Panc1 (cell line): ENCODE measurements around the gene CARHSP1. TPM values are rescaled to one million over a fixed set of nuclear protein-coding genes. Genes with fewer than 3 reads are reported as not detected.
A peak's percentile ranks its signal among the peaks of the same experiment; 100 is the strongest.

Experiments used
- ATAC-seq: fragments of 200-7000 bp; cut with Tn5 transposase; 2 replicates; pipeline ENCODE4 v1.9.1; 2020; ENCODE audit warnings: mild to moderate bottlenecking, moderate library complexity
- BruUV-seq: library from RNA; stranded (reverse); fragments of 400-500 nt; replicated peaks from 2 replicates; lab custom pipeline; 2021; lab: Mats Ljungman, UMichigan
- CTCF ChIA-PET: fragments of 300-600 bp; sonication (Branson Sonifier 250); formaldehyde crosslinking; loops from one replicate; lab custom pipeline; 2022; ENCODE audit warnings: antibody characterized with exemption; lab: Charles Lee
- POLR2A ChIA-PET: fragments of 300-600 bp; sonication (Branson Sonifier 250); formaldehyde crosslinking; loops from one replicate; lab custom pipeline; 2022; ENCODE audit warnings: antibody characterized with exemption; lab: Charles Lee
- DNase-seq: peaks from one replicate; pipeline ENCODE4 v3.0.0-alpha.2; 2010; ENCODE audit warnings: low read depth, low spot score
- H3K27ac ChIP-seq: 2 replicates; pipeline ENCODE4 v1.5.1; 2011; ENCODE audit warnings: mild to moderate bottlenecking, low read length, inconsistent platforms
- H3K27me3 ChIP-seq: fragments of 200-500 bp; sonication (Bioruptor generic); 2 replicates; pipeline ENCODE4 v1.6.0; 2014; ENCODE audit warnings: low read length, inconsistent platforms; ENCODE audit not compliant: control insufficient read depth, insufficient read depth
- H3K36me3 ChIP-seq: fragments of 200-500 bp; sonication (Bioruptor generic); 2 replicates; pipeline ENCODE4 v1.5.1; 2014; ENCODE audit warnings: inconsistent platforms, mild to moderate bottlenecking, low read length, moderate library complexity; ENCODE audit not compliant: control insufficient read depth, insufficient read depth
- H3K4me1 ChIP-seq: 2 replicates; pipeline ENCODE4 v1.5.1; 2011; ENCODE audit warnings: inconsistent platforms, mild to moderate bottlenecking, low read length, moderate library complexity; ENCODE audit not compliant: control insufficient read depth, insufficient read depth
- H3K4me3 ChIP-seq, 2 experiments: 2 replicates each; pipeline ENCODE4 v1.5.1; 2011 to 2012; ENCODE audit warnings: low read depth in 2 of 2, low read length in 2 of 2, mild to moderate bottlenecking in 2 of 2, inconsistent platforms in 1 of 2, moderate library complexity in 1 of 2
- H3K9me3 ChIP-seq: fragments of 200-500 bp; sonication (Bioruptor generic); 2 replicates; pipeline ENCODE4 v1.5.1; 2014; ENCODE audit warnings: low read depth, mild to moderate bottlenecking, inconsistent platforms, low read length, moderate library complexity; ENCODE audit not compliant: control insufficient read depth, insufficient read depth
- CTCF ChIP-seq: fragments of 450-650 bp; IDR thresholded peaks from 2 replicates; pipeline ENCODE4 v1.5.1; 2017; ENCODE audit warnings: mild to moderate bottlenecking
- POLR2AphosphoS5 ChIP-seq: IDR thresholded peaks from 2 replicates; pipeline ENCODE4 v1.6.1; 2012; ENCODE audit warnings: mild to moderate bottlenecking, low read depth, low read length, moderate library complexity
- REST ChIP-seq, 2 experiments: IDR thresholded peaks; 2 replicates each; pipeline ENCODE4 v1.6.1; 2011 to 2012; ENCODE audit warnings: low read depth in 2 of 2, control low read depth in 1 of 2, low read length in 1 of 2, mild to moderate bottlenecking in 1 of 2, moderate library complexity in 1 of 2; ENCODE audit not compliant: insufficient read depth in 1 of 2
- SIN3A ChIP-seq: IDR thresholded peaks from 2 replicates; pipeline ENCODE4 v1.6.1; 2012; ENCODE audit warnings: low read depth, mild to moderate bottlenecking, low read length, moderate library complexity, borderline replicate concordance; ENCODE audit not compliant: insufficient read depth
- TCF7L2 ChIP-seq: IDR thresholded peaks from 2 replicates; pipeline ENCODE4 v1.6.1; 2011; ENCODE audit warnings: mild to moderate bottlenecking, low read depth, low read length, inconsistent platforms
- in situ Hi-C: cut with HindIII; loops from 2 replicates; pipeline ENCODE4 v1.10.0; 2016; ENCODE audit warnings: low sequenced_read_pairs, low pct_unique_long_range_greater_than_20kb
- intact Hi-C: fragments of 100-400 bp; cut with micrococcal nuclease; formaldehyde crosslinking; loops from one replicate; pipeline ENCODE4 v1.10.0; 2022; ENCODE audit not compliant: unreplicated experiment
- total RNA-seq: library from RNA; stranded (reverse); gene quantifications from one replicate; pipeline ENCODE4 v1.2.1, GENCODE V29; 2021; ENCODE audit not compliant: unreplicated experiment

The CARHSP1 gene
- total RNA-seq, 1 experiment from 2014 or later = 158 TPM

GRCh38 chr16:8887952-8888560, 19.2 kb upstream of the CARHSP1 start:
- no peak for TF ChIP-seq CTCF
- no peak for TF ChIP-seq TCF7L2
- TF ChIP-seq POLR2AphosphoS5 = no peak
- no peak for TF ChIP-seq SIN3A
- no peak for TF ChIP-seq REST (IDR thresholded peaks at IDR 0.05; ENCODE audit: insufficient read depth in 1 of 2, low read depth in 2 of 2, low read length in 1 of 2)
- H3K9me3 ChIP-seq = no peaks in the 10 kb centered on the region
- no peak for ATAC-seq
- intact Hi-C loops = no loop called here
- POLR2A ChIA-PET = no interaction called here
- peaks cover 4% of the 10 kb centered on the region; the same call in 1 of the 2 replicates for H3K4me1 ChIP-seq
- no peak for DNase-seq
- H3K27ac ChIP-seq = no peak overlapping the region
- in situ Hi-C loops = no loop called here
- H3K36me3 ChIP-seq = peaks cover 2% of the 10 kb centered on the region; the same call in 1 of the 2 replicates
- H3K4me3 ChIP-seq = no peak overlapping the region
- H3K27me3 ChIP-seq = no peaks in the 10 kb centered on the region
- no TSS peak for BruUV-seq
- CTCF ChIA-PET = no interaction called here

DNA sequence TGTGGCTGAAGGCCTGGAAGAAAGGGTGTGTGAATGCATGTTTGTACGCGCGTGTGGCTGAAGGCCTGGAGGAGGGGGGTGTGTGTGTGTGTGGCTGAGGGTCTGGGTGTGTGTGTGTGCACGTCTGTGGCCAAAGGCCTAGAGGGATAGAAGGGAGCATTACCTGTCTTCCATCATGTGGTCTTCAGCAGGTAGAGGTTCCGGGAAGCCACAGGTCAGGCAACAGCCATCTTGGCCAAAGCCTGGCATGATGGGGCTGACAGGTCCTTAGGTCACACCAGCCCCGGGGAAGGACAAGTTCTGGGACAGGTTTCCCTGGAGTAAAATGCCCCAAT, 18.6 kb upstream of the CARHSP1 start:
- intact Hi-C loops = no loop called here
- ATAC-seq (no peak), DNase-seq (no peak)
- ChIA-PET POLR2A (no interaction called here), CTCF (no interaction called here)
- H3K36me3 ChIP-seq = no peaks in the 10 kb centered on the region
- in situ Hi-C loops = no loop called here
- peaks cover 4% of the 10 kb centered on the region; the same call in 1 of the 2 replicates for H3K4me1 ChIP-seq
- H3K27me3 ChIP-seq = no peaks in the 10 kb centered on the region
- BruUV-seq = no TSS peak
- H3K27ac ChIP-seq = no peak overlapping the region
- H3K4me3 ChIP-seq = no peak overlapping the region
- no peaks in the 10 kb centered on the region for H3K9me3 ChIP-seq
- 0 out of 2 replicates have a peak, but pooled peaks have one; percentile 11 for TF ChIP-seq POLR2AphosphoS5
- no peak for TF ChIP-seq CTCF
